IMR-90 (cell line): ENCODE data around the gene TBPL1. TPM values are rescaled to one million over a fixed set of nuclear protein-coding genes. Genes with fewer than 3 reads are reported as not detected.

Experiments used
- ATAC-seq: fragments of 200-7000 bp; cut with Tn5 transposase; 2 replicates; pipeline ENCODE4 v1.9.1; 2020; ENCODE audit warnings: low read depth, mild to moderate bottlenecking, moderate library complexity
- BruUV-seq: library from RNA; stranded (reverse); fragments of 400-500 nt; replicated peaks from 2 replicates; lab custom pipeline; 2021; lab: Mats Ljungman, UMichigan
- CTCF ChIA-PET: fragments of 300-600 bp; formaldehyde crosslinking; extraction: SDS; loops from one replicate; lab custom pipeline; 2021; ENCODE audit warnings: antibody characterized with exemption; lab: Yijun Ruan, JAX
- POLR2A ChIA-PET: fragments of 300-600 bp; sonication (Branson Sonifier 250); formaldehyde crosslinking; loops from one replicate; lab custom pipeline; 2022; ENCODE audit warnings: antibody characterized with exemption; ENCODE audit not compliant: unreplicated experiment; lab: Charles Lee
- DNase-seq: peaks from one replicate; pipeline ENCODE4 v3.0.0; 2013
- H2AFZ ChIP-seq: replicated peaks from 2 replicates; pipeline ENCODE3; 2013; ENCODE audit warnings: low read length, mild to moderate bottlenecking; ENCODE audit not compliant: poor library complexity
- H2AK5ac ChIP-seq: 2 replicates; pipeline ENCODE4 v1.6.1; 2013; ENCODE audit warnings: low read depth, low read length, inconsistent platforms
- H2AK9ac ChIP-seq: replicated peaks from 2 replicates; pipeline ENCODE3; 2013; ENCODE audit warnings: mild to moderate bottlenecking, low read depth, low read length, moderate library complexity; ENCODE audit not compliant: poor library complexity
- H2BK120ac ChIP-seq: 2 replicates; pipeline ENCODE4 v1.6.1; 2013; ENCODE audit warnings: low read depth, low read length, inconsistent platforms
- H2BK15ac ChIP-seq: 3 replicates; pipeline ENCODE4 v1.6.1; 2013; ENCODE audit warnings: low read depth, low read length, inconsistent platforms
- H2BK20ac ChIP-seq: 2 replicates; pipeline ENCODE4 v1.6.1; 2013; ENCODE audit warnings: low read depth, mild to moderate bottlenecking, inconsistent platforms, low read length, moderate library complexity
- H2BK5ac ChIP-seq: 2 replicates; pipeline ENCODE4 v1.6.1; 2013; ENCODE audit warnings: mild to moderate bottlenecking, low read depth, low read length, inconsistent platforms; ENCODE audit not compliant: poor library complexity, severe bottlenecking
- H3K14ac ChIP-seq: replicated peaks from 2 replicates; pipeline ENCODE4 v1.6.1; 2013; ENCODE audit warnings: low read depth, low read length, inconsistent platforms
- H3K18ac ChIP-seq: 2 replicates; pipeline ENCODE4 v1.6.1; 2013; ENCODE audit warnings: low read depth, low read length, control low read depth
- H3K23ac ChIP-seq: 2 replicates; pipeline ENCODE4 v1.6.1; 2013; ENCODE audit warnings: low read depth, low read length, inconsistent platforms
- H3K27ac ChIP-seq: 2 replicates; pipeline ENCODE4 v1.5.1; 2013; ENCODE audit warnings: mild to moderate bottlenecking, control low read depth, low read length; ENCODE audit not compliant: insufficient read depth
- H3K27me3 ChIP-seq: 2 replicates; pipeline ENCODE4 v1.6.1; 2013; ENCODE audit warnings: low read length; ENCODE audit not compliant: control insufficient read depth, insufficient read depth
- H3K36me3 ChIP-seq: 2 replicates; pipeline ENCODE4 v1.6.1; 2013; ENCODE audit warnings: low read length, mixed read lengths; ENCODE audit not compliant: control insufficient read depth, insufficient read depth
- H3K4ac ChIP-seq: 2 replicates; pipeline ENCODE4 v1.6.1; 2013; ENCODE audit warnings: low read depth, low read length, inconsistent platforms
- H3K4me1 ChIP-seq: 2 replicates; pipeline ENCODE4 v1.6.1; 2013; ENCODE audit warnings: low read length, mixed read lengths; ENCODE audit not compliant: control insufficient read depth, insufficient read depth
- H3K4me2 ChIP-seq: 2 replicates; pipeline ENCODE4 v1.6.1; 2013; ENCODE audit warnings: low read depth, mild to moderate bottlenecking, control low read depth, low read length, moderate library complexity
- H3K4me3 ChIP-seq: 2 replicates; pipeline ENCODE4 v1.5.1; 2013; ENCODE audit warnings: low read depth, mild to moderate bottlenecking, control low read depth, low read length, moderate library complexity; ENCODE audit not compliant: insufficient read depth
- H3K56ac ChIP-seq: 2 replicates; pipeline ENCODE4 v1.6.1; 2013; ENCODE audit warnings: low read length, inconsistent platforms; ENCODE audit not compliant: insufficient read depth; ENCODE audit errors: extremely low read depth
- H3K79me1 ChIP-seq, 2 experiments: 2 replicates each; pipeline ENCODE4 v1.6.1; 2013; ENCODE audit warnings: low read length in 2 of 2, inconsistent platforms in 1 of 2, low read depth in 1 of 2
- H3K9ac ChIP-seq: 2 replicates; pipeline ENCODE4 v1.6.1; 2013; ENCODE audit warnings: low read depth, low read length, control low read depth
- H3K9me1 ChIP-seq: 2 replicates; pipeline ENCODE4 v1.6.1; 2013; ENCODE audit warnings: low read length, inconsistent platforms; ENCODE audit not compliant: insufficient read depth
- H3K9me3 ChIP-seq: 2 replicates; pipeline ENCODE4 v1.6.1; 2013; ENCODE audit warnings: low read length; ENCODE audit not compliant: control insufficient read depth, insufficient read depth
- H4K20me1 ChIP-seq: 2 replicates; pipeline ENCODE4 v1.6.1; 2013; ENCODE audit warnings: low read length, inconsistent platforms; ENCODE audit not compliant: insufficient read depth
- H4K5ac ChIP-seq: 2 replicates; pipeline ENCODE4 v1.6.1; 2013; ENCODE audit warnings: mild to moderate bottlenecking, low read depth, low read length, control low read depth
- H4K8ac ChIP-seq, 2 experiments: 2 replicates each; pipeline ENCODE4 v1.6.1; 2013; ENCODE audit warnings: low read depth in 2 of 2, low read length in 2 of 2, control low read depth in 1 of 2, inconsistent platforms in 1 of 2
- H4K91ac ChIP-seq: 2 replicates; pipeline ENCODE4 v1.6.1; 2013; ENCODE audit warnings: low read depth, low read length, inconsistent platforms; ENCODE audit not compliant: insufficient read depth
- CEBPB ChIP-seq: IDR thresholded peaks from 2 replicates; pipeline ENCODE4 v1.6.1; 2012; ENCODE audit warnings: low read depth, low read length, improper control_type of control experiment
- FOS ChIP-seq: fragments of 150-350 bp; IDR thresholded peaks from 2 replicates; pipeline ENCODE4 v1.6.1; 2016; ENCODE audit warnings: low read depth, low read length
- POLR2A ChIP-seq: IDR thresholded peaks from 2 replicates; pipeline ENCODE4 v1.6.1; 2012; ENCODE audit warnings: mild to moderate bottlenecking, low read depth, low read length
- RFX5 ChIP-seq: IDR thresholded peaks from 2 replicates; pipeline ENCODE4 v1.8.0; 2012; ENCODE audit warnings: low read depth, mild to moderate bottlenecking, low read length, moderate library complexity
- WGBS, 2 experiments: methylation state at CpG; one replicate each; pipeline versions ENCODE4 v1.1.5 to v1.1.7; 2013; ENCODE audit warnings: missing lambda C conversion rate in 2 of 2; ENCODE audit not compliant: insufficient read length in 1 of 2; ENCODE audit errors: extremely low coverage in 2 of 2; 5-methylcytosine and 5-hydroxymethylcytosine counted together
- dilution Hi-C: fragments of 300-500 bp; cut with HindIII; formaldehyde crosslinking; loops from one replicate; pipeline ENCODE4 v1.14.3; 2018; ENCODE audit warnings: low sequenced_read_pairs; ENCODE audit not compliant: unreplicated experiment
- in situ Hi-C: fragments of 300-500 bp; cut with MboI; formaldehyde crosslinking; loops from 3 replicates; pipeline ENCODE4 v1.14.3; 2019; ENCODE audit warnings: low sequenced_read_pairs, inconsistent platforms, mixed read lengths
- intact Hi-C: fragments of 100-400 bp; cut with micrococcal nuclease; formaldehyde crosslinking; loops from 2 replicates; pipeline ENCODE4 v1.10.0; 2022
- polyA plus RNA-seq, 3 experiments: library from polyadenylated mRNA; depleted of rRNA; stranded (reverse); fragments of >200 nt; gene quantifications; 2 replicates each; pipeline ENCODE4 v1.2.3, GENCODE V29; 2012; ENCODE audit warnings: low replicate concordance in 1 of 3
- total RNA-seq: library from RNA; depleted of rRNA; stranded (reverse); fragments of >200 nt; gene quantifications from 2 replicates; pipeline ENCODE4 v1.2.3, GENCODE V29; 2012

Gene TBPL1
- total and polyA plus RNA-seq, 2 of the 4 experiments (the other 2 are of a cell fraction), result 25.6 to 32.5 TPM

GRCh38 chr6:134010400-134010799 is 57.4 kb downstream of the TBPL1 start:
- H2AFZ ChIP-seq, result no peak overlapping the region
- dilution Hi-C loops (no loop called here), in situ Hi-C loops (no loop called here), intact Hi-C loops (no loop called here)
- no peak overlapping the region for H3K9ac ChIP-seq
- no peaks in the 10 kb centered on the region for H3K79me1 ChIP-seq
- H3K23ac ChIP-seq, result no peak overlapping the region
- no peak overlapping the region for H3K4ac ChIP-seq
- H2AK9ac ChIP-seq, result no peak overlapping the region
- DNase-seq (no peak), ATAC-seq (no peak)
- H3K4me1 ChIP-seq, result peaks cover 2% of the 10 kb centered on the region; the same call in 1 of the 2 replicates
- no peak overlapping the region for H3K27ac ChIP-seq
- no peaks in the 10 kb centered on the region; the same call in 1 of the 2 replicates for H3K9me3 ChIP-seq
- H3K56ac ChIP-seq, result no peak overlapping the region
- H2BK15ac ChIP-seq, result no peak overlapping the region
- no peaks in the 10 kb centered on the region for H3K9me1 ChIP-seq
- H4K91ac ChIP-seq, result no peak overlapping the region
- H3K4me2 ChIP-seq, result no peak overlapping the region
- H4K5ac ChIP-seq, result no peak overlapping the region
- ChIA-PET CTCF (no interaction called here), POLR2A (no interaction called here)
- WGBS, 2 experiments, result no CpG with 5 or more reads among the region's 8 CpGs
- no peak overlapping the region for H3K14ac ChIP-seq
- H2AK5ac ChIP-seq, result no peak overlapping the region
- no peak for TF ChIP-seq FOS
- no peak for TF ChIP-seq RFX5
- TF ChIP-seq POLR2A, result no peak
- TF ChIP-seq CEBPB, result peak; percentile 45; the same call in 1 of the 2 replicates
- no peaks in the 10 kb centered on the region for H4K20me1 ChIP-seq
- no peaks in the 10 kb centered on the region for H3K27me3 ChIP-seq
- no peak overlapping the region for H3K4me3 ChIP-seq
- no peaks in the 10 kb centered on the region for H3K36me3 ChIP-seq
- BruUV-seq, result no TSS peak
- no peak overlapping the region for H2BK120ac ChIP-seq
- H2BK5ac ChIP-seq, result no peak overlapping the region
- no peak overlapping the region for H2BK20ac ChIP-seq
- H3K18ac ChIP-seq, result no peak overlapping the region
- H4K8ac ChIP-seq, result no peak overlapping the region
